HG03354 (cell line): ENCODE results near the gene NSRP1.
"Not testable (repeated sequence)": the region's sequence is repeated elsewhere in the genome, so short reads cannot be mapped to it uniquely, and the experiment has no call there.

Experiments
- ATAC-seq: cut with Tn5 transposase; IDR thresholded peaks from one replicate; pipeline ENCODE4 v1.9.1; 2021; ENCODE audit warnings: mild to moderate bottlenecking; ENCODE audit not compliant: unreplicated experiment, poor library complexity, severe bottlenecking

NSRP1 gene

GRCh38 chr17:30173649-30174048, 57.0 kb downstream of the NSRP1 start:
- ATAC-seq: peak; percentile 93

- no peak for ATAC-seq
Observed at GRCh38 chr17:30174556-30174955, 57.9 kb downstream of the NSRP1 start.

- no peak for ATAC-seq
Observed at GRCh38 chr17:30176855-30177254, 60.2 kb downstream of the NSRP1 start.

GRCh38 chr17:30186761-30187160, 70.1 kb downstream of the NSRP1 start:
- ATAC-seq: no peak

- ATAC-seq: no peak
Observed at GRCh38 chr17:30187573-30187972, 71.0 kb downstream of the NSRP1 start.

- no peak for ATAC-seq
Observed at GRCh38 chr17:30188211-30188939, 71.8 kb downstream of the NSRP1 start.

GRCh38 chr17:30191072-30191471, 74.5 kb downstream of the NSRP1 start:
- no peak for ATAC-seq

- no peak for ATAC-seq
Observed at GRCh38 chr17:30196504-30196903, 79.9 kb downstream of the NSRP1 start.

- no peak for ATAC-seq
Observed at GRCh38 chr17:30197416-30197815, 80.8 kb downstream of the NSRP1 start.

GRCh38 chr17:30199600-30199999, 83.0 kb downstream of the NSRP1 start:
- ATAC-seq: no peak

- no peak for ATAC-seq
Observed at GRCh38 chr17:30200106-30200505, 83.5 kb downstream of the NSRP1 start.

- ATAC-seq: not testable (repeated sequence)
Observed at GRCh38 chr17:30200656-30201055, 84.0 kb downstream of the NSRP1 start.

GRCh38 chr17:30203471-30203981, 86.9 kb downstream of the NSRP1 start:
- no peak for ATAC-seq

- ATAC-seq: no peak
Observed at GRCh38 chr17:30207655-30208054, 91.0 kb downstream of the NSRP1 start.

- no peak for ATAC-seq
Observed at GRCh38 chr17:30208214-30208613, 91.6 kb downstream of the NSRP1 start.

- ATAC-seq: no peak
Observed at GRCh38 chr17:30209930-30210329, 93.3 kb downstream of the NSRP1 start.

GRCh38 chr17:30210366-30210765, 93.8 kb downstream of the NSRP1 start:
- no peak for ATAC-seq

GRCh38 chr17:30210901-30211300, 94.3 kb downstream of the NSRP1 start:
- no peak for ATAC-seq

GRCh38 chr17:30211371-30211770, 94.8 kb downstream of the NSRP1 start:
- ATAC-seq: no peak

- peak; percentile 66 for ATAC-seq
Observed at GRCh38 chr17:30212750-30213149, 96.1 kb downstream of the NSRP1 start.

- ATAC-seq: no peak
Observed at GRCh38 chr17:30217054-30217453, 100.4 kb downstream of the NSRP1 start.
